ENCODE results near the gene PCF11. TPM values are rescaled to one million over a fixed set of nuclear protein-coding genes. Genes with fewer than 3 reads are reported as not detected.

PCF11 gene
- total RNA-seq, 1 experiment from 2014 or later: 41.9 TPM

GRCh38 chr11:83200035-83200434 lies 43.1 kb downstream of the PCF11 start:
- Histone ChIP-seq H4K20me1 (ENCODE audit: insufficient read depth) (no peaks in the 10 kb centered on the region), H3K79me2 (ENCODE audit: insufficient read depth, low read length) (no peaks in the 10 kb centered on the region), H3K4me1 (ENCODE audit: control insufficient read depth in 1 of 2, insufficient read depth in 2 of 2, low read length in 2 of 2) (peaks cover under 1 to 3% of the 10 kb centered on the region in 2 experiments; a peak in 3 of 4 replicates), H3K9ac (ENCODE audit: low read length) (no peak overlapping the region), H3K9me3 (ENCODE audit: control insufficient read depth in 1 of 2, insufficient read depth in 1 of 2, low read depth in 1 of 2, low read length in 2 of 2) (no peaks in the 10 kb centered on the region), H3K4me3 (replicated peaks in 1 of 2; ENCODE audit: low read depth in 1 of 2, low read length in 2 of 2) (no peak overlapping the region), H3K27me3 (ENCODE audit: insufficient read depth, low read length) (no peaks in the 10 kb centered on the region), H3K36me3 (ENCODE audit: control insufficient read depth in 1 of 2, insufficient read depth in 2 of 2, low read length in 2 of 2) (no peaks in the 10 kb centered on the region), H3K9me2 (ENCODE audit: insufficient read depth) (no peaks in the 10 kb centered on the region), H3K4me2 (ENCODE audit: low read length) (no peak overlapping the region), H2AFZ (ENCODE audit: low read depth, low read length, poor library complexity, severe bottlenecking) (no peak overlapping the region), H3K27ac (ENCODE audit: low read depth, low read length) (no peak overlapping the region)
- CTCF ChIA-PET: no interaction called here
- no peak for TF ChIP-seq FOSL1 (IDR thresholded peaks at IDR 0.05; ENCODE audit: low read depth)
- no peak for TF ChIP-seq CEBPB (IDR thresholded peaks at IDR 0.05; ENCODE audit: low read depth)
- TF ChIP-seq CTCF (IDR thresholded peaks at IDR 0.05 in 2 of 3, conservative IDR thresholded peaks at IDR 0.05 in 1 of 3; ENCODE audit: borderline replicate concordance in 1 of 3, insufficient read depth in 1 of 3, low read depth in 2 of 3, low read length in 2 of 3): no peak
- TF ChIP-seq POLR2A (IDR thresholded peaks at IDR 0.05; ENCODE audit: borderline replicate concordance, extremely low read depth, insufficient read depth, insufficient read length): no peak
- TF ChIP-seq JUND (IDR thresholded peaks at IDR 0.05): no peak
- TF ChIP-seq TCF7L2 (IDR thresholded peaks at IDR 0.05; ENCODE audit: borderline replicate concordance, extremely low read depth, insufficient read depth, insufficient read length): no peak
- TF ChIP-seq EZH2phosphoT487 (IDR thresholded peaks at IDR 0.05; ENCODE audit: borderline replicate concordance): no peak
- no peak for TF ChIP-seq SIN3A (IDR thresholded peaks at IDR 0.05; ENCODE audit: low read depth)
- no peak for TF ChIP-seq MAX (IDR thresholded peaks at IDR 0.05)
- TF ChIP-seq YY1 (IDR thresholded peaks at IDR 0.05; ENCODE audit: extremely low read depth, insufficient replicate concordance, low read depth, low read length): no peak
- TF ChIP-seq EGR1 (IDR thresholded peaks at IDR 0.05; ENCODE audit: low read depth): no peak
- no peak for TF ChIP-seq EZH2 (IDR thresholded peaks at IDR 0.05)
- no peak for TF ChIP-seq ZBTB33 (IDR thresholded peaks at IDR 0.05; ENCODE audit: extremely low read depth, insufficient replicate concordance, low read length)
- no peak for TF ChIP-seq ZNF274 (IDR thresholded peaks at IDR 0.05; ENCODE audit: low read depth, low read length)
- TF ChIP-seq ATF3 (IDR thresholded peaks at IDR 0.05): no peak
- TF ChIP-seq RAD21 (IDR thresholded peaks at IDR 0.05; ENCODE audit: low read depth): no peak
- TF ChIP-seq ELF1 (IDR thresholded peaks at IDR 0.05; ENCODE audit: borderline replicate concordance, low read depth): no peak
- no TSS peak for BruUV-seq (replicated peaks)
- intact Hi-C loops (cut with micrococcal nuclease): no loop called here
- DNase-seq (ENCODE audit: low read depth, low spot score) (no peak), ATAC-seq (no peak)
- POLR2A ChIA-PET: no interaction called here
- RAD21 ChIA-PET (ENCODE audit: low non-redundant PET in 1 of 2, low total read pairs in 2 of 2, uncharacterized antibody in 2 of 2, unreplicated experiment in 2 of 2): no interaction called here

All from HCT116 (cell line).